Muscle layer of duodenum (tissue), 2 donors: Measurements from ENCODE around the gene MAPK12.

Source experiments
- H3K27ac ChIP-seq: one replicate; pipeline ENCODE4 v1.7.0; 2013; ENCODE audit warnings: mild to moderate bottlenecking, low read length
- H3K27me3 ChIP-seq: one replicate; pipeline ENCODE4 v1.7.0; 2013; ENCODE audit warnings: low read depth, mild to moderate bottlenecking, control low read depth, low read length
- H3K36me3 ChIP-seq, 2 donors: one replicate each; pipeline ENCODE4 v1.7.0; 2013; ENCODE audit warnings: low read length in 2 of 2, control low read depth in 1 of 2, mild to moderate bottlenecking in 1 of 2; ENCODE audit not compliant: insufficient read depth in 2 of 2, control insufficient read depth in 1 of 2
- H3K4me1 ChIP-seq, 2 donors: one replicate each; pipeline ENCODE4 v1.7.0; 2013; ENCODE audit warnings: low read length in 2 of 2, mild to moderate bottlenecking in 2 of 2, control low read depth in 1 of 2, moderate library complexity in 1 of 2; ENCODE audit not compliant: insufficient read depth in 2 of 2, control insufficient read depth in 1 of 2
- H3K4me3 ChIP-seq, 2 donors: one replicate each; pipeline ENCODE4 v1.7.0; 2013; ENCODE audit warnings: low read length in 2 of 2, low read depth in 1 of 2, mild to moderate bottlenecking in 1 of 2
- H3K9me3 ChIP-seq, 2 donors: one replicate each; pipeline ENCODE4 v1.7.0; 2013; ENCODE audit warnings: low read length in 2 of 2, control low read depth in 1 of 2, mild to moderate bottlenecking in 1 of 2; ENCODE audit not compliant: control insufficient read depth in 1 of 2
- donor health status: healthy.

The MAPK12 gene

DNA sequence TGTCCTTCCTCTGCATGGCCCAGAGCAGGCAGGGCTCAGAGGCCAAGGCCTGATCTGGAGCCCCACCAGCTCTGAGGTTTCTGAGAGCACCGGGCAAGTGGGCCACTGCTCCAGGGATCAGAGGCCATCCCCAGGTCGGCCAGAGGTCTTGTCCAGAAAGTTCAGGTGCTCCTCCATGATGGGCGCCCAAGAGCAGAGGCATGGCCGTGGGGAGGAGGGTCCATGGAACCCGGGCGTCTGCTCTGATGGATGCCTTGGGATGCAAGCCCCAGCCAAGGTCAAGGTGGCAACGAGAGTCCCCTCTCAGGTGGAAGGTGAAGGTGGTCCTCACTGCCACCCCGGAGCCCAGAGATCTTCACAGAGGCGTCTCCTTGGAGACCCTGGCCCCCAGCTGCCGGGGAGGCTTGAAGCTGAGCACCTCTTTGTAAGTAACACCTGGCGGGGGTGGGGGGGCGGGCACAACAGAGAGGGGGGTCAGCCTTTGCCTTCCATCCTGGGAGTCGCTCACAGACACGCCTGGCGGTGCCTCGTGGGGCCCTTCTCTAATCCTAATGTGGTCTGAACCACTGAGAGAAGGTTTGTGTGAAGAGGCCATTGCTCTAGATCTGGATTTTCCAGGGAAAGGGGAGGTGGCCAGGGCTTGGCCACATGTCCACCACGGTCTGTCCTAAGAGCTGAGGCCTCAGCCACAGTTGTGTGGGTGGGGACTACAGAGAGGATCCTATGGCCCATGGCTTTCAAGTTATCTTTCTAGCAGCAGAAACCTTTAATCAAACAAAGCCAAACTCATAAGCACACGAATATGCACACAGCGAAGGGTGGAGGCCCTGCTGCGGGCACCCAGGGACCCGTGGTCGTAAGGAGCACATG, 8.2 kb downstream of the MAPK12 start:
- Histone ChIP-seq H3K27ac (no peak overlapping the region), H3K27me3 (no peaks in the 10 kb centered on the region), H3K36me3 (no peaks in the 10 kb centered on the region), H3K4me3 (no peak overlapping the region), H3K4me1 (peaks cover 0 to 20% of the 10 kb centered on the region in 2 donors), H3K9me3 (no peaks in the 10 kb centered on the region)

DNA sequence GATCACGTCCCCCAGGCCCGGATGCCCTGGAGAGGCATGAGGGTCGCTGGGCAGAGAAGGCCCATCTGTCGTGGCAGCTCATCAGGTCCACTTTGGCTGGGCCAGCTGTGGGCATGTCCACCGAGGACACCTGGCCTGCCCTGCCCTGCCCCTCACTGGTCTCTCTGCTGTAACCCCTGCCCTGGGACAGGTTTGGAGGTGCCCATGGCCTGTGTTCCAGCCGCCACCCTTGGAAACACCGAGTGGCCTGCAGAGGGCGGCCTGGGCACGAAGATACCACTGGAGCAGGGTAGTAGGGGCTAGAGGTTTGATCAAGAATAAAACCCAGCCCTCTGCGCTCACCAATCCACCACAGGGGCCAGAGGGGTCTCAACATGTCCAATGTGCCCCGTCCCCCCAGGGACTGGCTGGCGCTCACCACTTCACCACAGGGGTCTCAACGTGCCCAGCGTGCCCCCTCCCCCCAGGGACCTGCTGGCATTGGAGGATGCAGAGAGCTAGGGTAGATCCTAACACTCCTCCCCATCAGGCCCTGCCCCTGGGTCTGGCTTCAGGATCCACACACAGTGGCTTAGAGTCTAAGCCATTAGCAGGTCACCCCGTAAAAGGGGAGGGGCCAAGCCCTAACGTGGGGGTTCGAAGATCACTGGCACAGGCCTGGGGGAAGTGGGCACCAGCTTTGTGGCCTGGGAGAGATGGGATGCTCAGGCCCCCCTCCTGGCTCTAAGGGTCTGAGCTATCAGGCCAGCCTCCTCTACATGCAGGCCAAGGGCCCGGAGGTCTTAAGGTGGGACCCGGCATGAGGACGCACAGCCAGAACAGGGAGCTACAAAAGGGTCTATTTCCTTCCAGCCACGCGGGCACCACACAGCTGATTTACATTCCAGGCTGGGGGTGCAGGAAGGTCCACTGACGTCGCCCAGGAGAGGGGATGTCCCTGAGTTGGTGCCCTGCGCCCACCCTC, 9.1 kb downstream of the MAPK12 start:
- peaks cover 0 to 8% of the 10 kb centered on the region in 2 donors for H3K36me3 ChIP-seq
- H3K9me3 ChIP-seq: no peaks in the 10 kb centered on the region
- H3K4me3 ChIP-seq: no peak overlapping the region
- H3K27me3 ChIP-seq: no peaks in the 10 kb centered on the region
- H3K27ac ChIP-seq: no peak overlapping the region
- H3K4me1 ChIP-seq: peaks cover 0 to 20% of the 10 kb centered on the region in 2 donors

GRCh38 chr22:50251477-50252081, 9.9 kb downstream of the MAPK12 start:
- H3K27me3 ChIP-seq: no peaks in the 10 kb centered on the region
- H3K36me3 ChIP-seq: peaks cover 2 to 9% of the 10 kb centered on the region in 2 donors
- H3K4me3 ChIP-seq: peak overlapping the region in 1 of 2 donors; percentile 85
- no peak overlapping the region for H3K27ac ChIP-seq
- H3K9me3 ChIP-seq: no peaks in the 10 kb centered on the region
- H3K4me1 ChIP-seq: peaks cover 0 to 20% of the 10 kb centered on the region in 2 donors

DNA sequence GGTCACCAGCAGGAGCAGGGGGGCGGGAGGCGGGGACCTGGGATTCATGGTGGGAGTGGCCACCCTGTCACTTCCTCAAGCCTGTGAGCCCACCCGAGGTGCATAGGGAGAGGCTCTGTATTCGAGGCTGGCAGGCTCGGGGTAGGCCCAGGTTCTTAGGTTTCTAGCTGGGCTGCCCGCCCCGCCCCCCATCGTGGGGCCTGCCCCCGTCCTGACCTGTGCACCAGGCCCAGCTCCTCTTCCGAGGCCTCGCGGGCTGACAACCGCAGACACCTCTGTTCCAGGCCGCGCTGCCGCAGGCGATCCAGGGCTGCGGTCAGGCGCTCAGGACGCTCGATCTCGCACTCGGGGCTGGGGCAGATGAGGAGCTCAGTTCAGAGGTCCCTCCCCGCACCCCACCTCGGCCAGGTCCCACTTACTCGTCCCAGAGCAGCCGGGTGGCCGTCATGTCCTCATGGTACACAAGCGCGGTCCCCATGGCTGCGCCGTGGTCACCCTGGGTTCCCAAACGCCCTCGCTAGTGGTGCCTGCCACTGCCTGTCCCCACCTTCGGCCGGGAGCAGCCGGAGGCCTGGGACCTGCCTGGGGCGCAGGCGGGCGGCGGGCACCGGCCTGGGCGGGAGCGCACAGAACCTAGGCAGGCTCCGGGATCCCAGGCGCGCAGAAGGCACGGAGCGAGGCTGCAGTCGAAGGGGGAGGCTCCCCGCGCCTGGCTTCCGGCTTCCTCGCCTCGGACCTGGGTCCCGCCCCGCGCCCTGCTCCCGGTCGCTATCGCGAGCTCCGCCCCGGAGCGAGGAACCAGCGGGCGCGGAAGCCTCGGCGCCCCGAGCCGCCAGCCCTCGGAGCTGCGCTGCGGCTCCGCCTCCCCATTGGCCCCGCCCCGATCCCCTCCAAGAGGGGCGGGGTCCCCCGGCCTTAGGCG, 10.7 kb downstream of the MAPK12 start, which contains the start of gene HDAC10:
TSS of gene HDAC10 (minus strand) at position 711 of the 922 bp plus-strand sequence. CDS start at position 478, 233 bp downstream.
- H3K36me3 ChIP-seq: peaks cover 8 to 15% of the 10 kb centered on the region in 2 donors
- no peaks in the 10 kb centered on the region for H3K9me3 ChIP-seq
- H3K27me3 ChIP-seq: no peaks in the 10 kb centered on the region
- H3K27ac ChIP-seq: no peak within 1 kb of the TSS
- H3K4me1 ChIP-seq: peaks cover 0 to 24% of the 10 kb centered on the region in 2 donors
- peak within 1 kb of the TSS; percentile 56 to 85 for H3K4me3 ChIP-seq

GRCh38 chr22:50250249-50250554, 11.3 kb downstream of the MAPK12 start:
- Histone ChIP-seq H3K36me3 (peaks cover 8 to 16% of the 10 kb centered on the region in 2 donors), H3K4me3 (peak overlapping the region; percentile 56 to 85), H3K27me3 (no peaks in the 10 kb centered on the region), H3K27ac (no peak overlapping the region), H3K4me1 (peaks cover 0 to 30% of the 10 kb centered on the region in 2 donors), H3K9me3 (no peaks in the 10 kb centered on the region)

DNA sequence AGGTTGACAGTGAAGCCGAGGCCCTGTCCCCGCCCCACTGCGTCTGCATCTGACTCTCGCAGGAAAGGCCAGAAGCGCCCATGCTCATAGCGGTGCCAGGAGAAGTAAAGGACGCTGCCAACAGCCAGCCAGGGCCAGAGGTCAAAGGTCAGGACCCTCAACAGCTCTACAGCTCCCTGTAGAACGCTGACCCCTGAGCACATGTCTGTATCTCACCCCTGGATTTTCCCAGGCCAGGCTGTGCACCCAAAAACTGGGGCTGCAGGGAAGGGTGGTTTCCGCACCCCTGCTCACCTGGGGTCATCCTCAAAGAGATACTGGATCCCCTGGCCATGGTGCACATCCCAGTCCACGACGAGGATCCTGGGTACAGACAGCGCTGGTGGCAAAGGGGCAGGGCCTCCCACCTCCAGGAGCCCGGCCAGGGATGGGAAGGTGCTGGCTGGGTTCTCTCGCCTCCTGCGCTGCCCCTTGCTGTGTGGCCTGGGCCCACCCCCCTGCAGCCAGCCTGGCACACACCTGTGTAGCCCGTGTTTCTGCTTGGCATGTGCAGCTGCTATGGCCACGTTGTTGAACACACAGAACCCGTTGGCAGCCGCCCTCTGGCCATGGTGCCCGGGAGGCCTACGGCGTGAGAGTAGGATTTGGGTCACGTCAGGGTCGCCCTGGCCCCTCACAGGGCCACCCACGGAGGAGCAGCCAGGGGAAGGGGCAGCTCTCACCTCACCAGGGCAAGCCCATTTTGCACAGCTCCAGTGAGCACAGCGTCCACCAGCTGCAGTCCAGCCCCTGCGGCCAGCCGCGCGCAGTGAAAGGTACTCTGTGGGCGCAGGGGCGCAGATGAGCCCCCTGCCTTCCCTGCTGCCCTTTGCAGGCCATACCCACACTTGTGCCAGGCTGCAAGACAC, 11.9 kb downstream of the MAPK12 start:
- H3K9me3 ChIP-seq: no peaks in the 10 kb centered on the region
- peak overlapping the region; percentile 56 to 85 for H3K4me3 ChIP-seq
- no peaks in the 10 kb centered on the region for H3K27me3 ChIP-seq
- peaks cover 0 to 30% of the 10 kb centered on the region in 2 donors for H3K4me1 ChIP-seq
- H3K36me3 ChIP-seq: peaks cover 8 to 18% of the 10 kb centered on the region in 2 donors
- no peak overlapping the region for H3K27ac ChIP-seq

- Histone ChIP-seq H3K27me3 (no peaks in the 10 kb centered on the region), H3K4me3 (no peak overlapping the region), H3K4me1 (peaks cover 4 to 37% of the 10 kb centered on the region in 2 donors), H3K9me3 (no peaks in the 10 kb centered on the region), H3K36me3 (peaks cover 8 to 19% of the 10 kb centered on the region in 2 donors), H3K27ac (no peak overlapping the region)
These were observed 13.0 kb downstream of the MAPK12 start for GRCh38 chr22:50248196-50249081.

DNA sequence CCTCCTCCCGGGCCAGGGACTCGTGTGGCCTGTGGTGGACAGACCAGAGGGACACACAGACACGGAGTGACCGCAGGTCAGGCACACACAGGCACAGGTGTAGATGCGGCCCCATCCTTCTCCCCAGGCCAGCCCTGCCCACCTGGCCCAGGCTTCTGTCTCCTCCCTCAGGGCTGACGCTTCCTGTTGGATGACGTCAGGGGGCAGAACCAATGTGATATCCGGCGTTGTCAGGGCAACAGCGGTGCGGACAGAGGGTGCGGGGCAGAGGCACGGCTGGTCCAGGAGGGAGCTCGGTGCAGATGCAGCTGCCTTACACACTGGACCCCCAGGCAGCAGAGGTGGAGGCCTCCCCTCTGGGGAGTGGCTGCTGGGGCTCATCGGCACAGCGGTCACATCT, 13.7 kb downstream of the MAPK12 start:
- H3K36me3 ChIP-seq: peaks cover 8 to 19% of the 10 kb centered on the region in 2 donors
- no peaks in the 10 kb centered on the region for H3K9me3 ChIP-seq
- H3K4me1 ChIP-seq: peaks cover 4 to 44% of the 10 kb centered on the region in 2 donors
- no peak overlapping the region for H3K27ac ChIP-seq
- no peak overlapping the region for H3K4me3 ChIP-seq
- no peaks in the 10 kb centered on the region for H3K27me3 ChIP-seq
